ENCODE data around the gene RGS13.

The RGS13 gene, protein sequence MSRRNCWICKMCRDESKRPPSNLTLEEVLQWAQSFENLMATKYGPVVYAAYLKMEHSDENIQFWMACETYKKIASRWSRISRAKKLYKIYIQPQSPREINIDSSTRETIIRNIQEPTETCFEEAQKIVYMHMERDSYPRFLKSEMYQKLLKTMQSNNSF

DNA sequence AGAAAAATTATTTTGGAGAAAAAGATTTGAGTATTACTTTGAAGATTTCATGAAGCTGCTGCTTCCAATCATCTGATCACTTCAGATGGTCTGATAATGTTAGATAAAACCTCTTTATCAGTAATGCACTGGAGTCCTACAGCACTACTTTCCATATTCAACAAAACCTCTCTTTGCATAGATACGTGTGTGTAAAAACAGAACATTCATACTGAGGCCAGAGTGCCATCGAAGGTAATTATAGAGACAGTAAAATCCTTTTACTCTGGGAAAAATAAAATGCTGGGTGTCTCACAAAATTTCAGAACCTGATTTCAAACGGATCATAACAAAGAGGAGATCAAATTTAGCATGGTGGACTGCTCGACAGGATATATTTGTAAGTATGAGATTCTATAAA, at the start of gene RGS13:
TSS of gene RGS13 (plus strand) at position 209 of the 400 bp plus-strand sequence. CDS start 8,188 bp downstream, outside the sequence.
- no peak for DNase-seq

DNA sequence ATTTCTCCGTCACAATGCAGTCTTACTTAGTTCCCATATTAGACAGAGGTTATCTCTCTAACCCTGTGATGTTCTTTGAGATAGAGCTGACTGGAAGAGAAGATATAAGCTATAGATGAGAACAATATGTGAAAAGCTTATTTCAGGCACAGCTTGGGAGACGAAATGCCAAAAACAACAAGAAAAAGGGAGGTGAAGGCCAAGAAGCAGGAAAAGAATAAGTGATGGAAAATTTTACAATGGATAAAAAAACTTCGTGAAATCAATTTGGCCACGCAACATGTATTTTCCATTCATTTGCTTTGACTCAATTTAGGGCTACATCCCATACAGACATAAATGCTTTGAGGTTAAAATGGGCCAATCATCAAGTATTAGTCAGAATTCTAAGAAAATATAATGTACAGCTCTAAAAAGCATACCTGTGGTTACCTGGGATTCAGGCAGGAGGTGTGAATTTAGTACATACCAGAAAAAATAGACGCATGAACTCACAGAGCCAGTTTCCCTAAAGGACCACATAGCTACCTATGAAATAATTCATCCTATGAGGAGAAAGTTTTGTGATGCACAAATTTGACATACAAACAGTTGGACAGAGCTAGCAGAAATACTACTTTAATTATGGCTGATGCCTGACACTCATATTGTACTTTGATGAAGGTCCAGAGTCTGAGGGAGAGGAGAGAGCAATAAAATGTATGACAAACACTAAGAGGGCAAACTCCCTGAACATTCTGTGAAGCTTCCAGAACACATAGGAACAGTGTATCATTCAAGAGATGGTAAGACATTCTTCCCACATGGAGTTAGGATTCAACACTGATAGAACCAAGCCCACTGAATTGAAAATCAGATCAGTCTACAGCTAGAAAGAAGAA, 48.3 kb upstream of the RGS13 start:
- DNase-seq, result no peak

DNA sequence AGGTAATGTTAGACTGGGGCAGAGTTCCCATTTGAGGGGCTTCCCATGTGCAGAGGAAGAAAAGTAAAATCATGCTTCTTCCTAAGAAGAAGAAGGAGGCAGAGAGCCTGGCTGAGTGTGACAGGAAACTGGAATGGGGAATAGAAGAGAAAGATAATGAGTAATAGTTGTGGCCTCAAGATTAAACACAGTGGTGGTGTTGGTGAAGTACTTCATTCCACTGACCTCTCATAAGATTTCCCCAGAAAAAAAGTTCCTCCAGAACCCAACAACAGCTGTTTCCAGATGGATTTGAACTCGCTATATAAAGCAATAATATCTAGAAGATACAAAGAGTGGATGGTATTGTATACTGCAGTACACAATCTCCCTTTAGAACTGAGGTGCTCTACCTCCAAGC, 47.4 kb upstream of the RGS13 start:
- DNase-seq, result no peak

DNA sequence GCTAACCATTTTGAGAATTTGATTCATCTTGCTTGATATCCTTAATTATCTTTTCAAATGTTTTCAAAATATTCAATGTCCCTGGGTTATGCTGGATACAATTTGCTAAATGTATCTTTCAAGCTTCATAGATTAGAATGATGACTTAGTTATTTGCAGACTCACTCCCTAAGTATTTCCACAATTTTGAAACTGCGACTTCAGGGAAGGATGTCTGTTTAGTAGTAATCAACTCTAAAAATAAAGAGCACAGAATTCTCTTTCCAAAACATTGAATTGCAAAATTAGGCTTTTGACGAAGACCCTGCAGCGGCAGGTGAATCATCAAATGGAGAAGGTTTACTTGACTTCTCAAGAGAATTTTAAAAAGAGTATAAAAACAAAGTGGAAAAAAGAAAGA, 46.1 kb upstream of the RGS13 start:
- DNase-seq, result no peak

DNA sequence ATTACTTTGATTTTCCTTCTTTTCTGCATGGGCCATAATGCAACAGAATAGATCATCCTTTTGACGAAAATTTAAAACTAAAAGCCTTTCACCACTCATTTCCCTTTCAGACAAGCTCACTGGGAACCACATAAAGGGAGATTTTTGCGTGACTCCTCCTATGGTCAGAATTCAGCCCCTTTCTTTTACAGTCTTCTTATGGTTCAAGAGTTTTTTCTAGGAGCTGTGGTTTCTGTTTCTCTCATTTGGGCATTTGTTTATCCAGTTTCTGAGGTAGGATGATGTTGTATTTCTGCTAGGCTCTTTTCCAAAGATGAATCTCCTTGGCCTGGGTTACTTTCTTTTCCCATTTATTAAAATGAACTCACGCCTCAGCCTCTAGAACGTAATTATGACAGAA, 43.4 kb upstream of the RGS13 start:
- no peak for DNase-seq

DNA sequence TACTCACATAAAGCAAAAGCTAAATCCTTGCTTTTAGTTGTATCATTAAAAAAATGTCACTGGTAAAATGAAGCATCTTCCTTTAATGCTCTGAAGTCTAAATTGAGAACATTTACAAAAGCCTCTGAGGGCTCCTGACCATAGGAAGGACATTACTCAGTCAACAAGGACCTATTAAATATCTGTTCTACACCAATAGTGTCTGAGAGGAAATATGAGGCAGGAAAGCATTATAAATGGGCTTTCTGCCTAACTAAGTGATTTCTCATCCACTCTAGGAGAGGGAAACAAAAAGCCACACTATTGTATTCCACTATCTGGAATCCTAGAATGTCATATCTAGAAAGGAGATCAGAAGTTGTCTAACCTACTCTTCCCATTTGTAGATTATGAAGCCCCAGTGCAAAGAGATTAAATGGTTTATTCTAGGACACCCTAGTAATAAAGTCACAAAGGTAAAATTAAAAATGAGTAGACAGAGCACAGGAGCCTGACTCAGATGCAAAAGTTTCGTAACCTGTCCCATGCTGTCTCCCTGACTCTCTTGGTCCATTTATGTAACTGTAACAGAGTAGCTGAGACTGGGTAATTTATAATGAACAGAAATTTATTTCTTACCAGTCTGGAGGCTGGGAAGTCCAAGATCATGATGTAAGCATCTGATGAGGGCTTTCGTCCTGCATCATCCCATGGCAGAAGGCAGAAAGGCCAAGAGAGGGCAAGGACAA, 42.8 kb upstream of the RGS13 start:
- DNase-seq, result no peak

DNA sequence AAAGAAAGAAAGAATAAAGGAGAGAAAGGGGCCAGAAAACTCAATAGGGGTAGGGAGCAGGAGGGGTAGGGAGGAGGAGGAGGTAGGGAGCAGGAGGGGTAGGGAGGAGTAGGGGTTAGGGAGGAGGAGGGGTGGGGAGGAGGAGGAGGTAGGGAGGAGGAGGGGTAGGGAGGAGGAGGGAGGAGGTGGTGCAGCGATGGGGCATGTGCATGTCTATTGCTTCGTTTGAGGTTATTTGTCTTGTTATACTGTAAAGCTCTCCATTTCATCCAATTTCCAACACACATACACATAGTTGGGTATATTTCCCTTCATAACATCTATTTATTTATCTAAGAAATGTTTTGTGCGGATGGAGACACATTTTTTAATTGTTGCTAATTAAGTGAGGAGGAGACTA, 40.6 kb upstream of the RGS13 start:
- no peak for DNase-seq

DNA sequence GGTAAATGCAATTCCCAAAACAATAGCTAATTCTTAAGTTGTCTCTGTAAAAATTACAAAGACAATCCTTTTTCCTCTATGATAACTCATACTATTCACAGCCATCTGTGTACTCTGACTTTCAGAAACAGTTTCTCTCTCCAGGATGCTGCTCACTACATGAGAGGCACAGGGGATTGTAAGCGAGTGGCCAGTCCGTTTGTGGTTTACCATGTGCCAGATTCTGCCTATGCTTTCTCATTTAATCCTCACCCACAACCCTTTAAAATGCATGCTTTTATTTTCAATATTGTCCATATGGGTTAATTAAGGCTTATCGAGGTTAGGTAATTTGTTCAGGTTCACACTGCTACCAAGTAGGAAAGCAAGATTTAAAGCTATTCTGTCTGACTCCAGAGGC, 37.4 kb upstream of the RGS13 start:
- no peak for DNase-seq

DNA sequence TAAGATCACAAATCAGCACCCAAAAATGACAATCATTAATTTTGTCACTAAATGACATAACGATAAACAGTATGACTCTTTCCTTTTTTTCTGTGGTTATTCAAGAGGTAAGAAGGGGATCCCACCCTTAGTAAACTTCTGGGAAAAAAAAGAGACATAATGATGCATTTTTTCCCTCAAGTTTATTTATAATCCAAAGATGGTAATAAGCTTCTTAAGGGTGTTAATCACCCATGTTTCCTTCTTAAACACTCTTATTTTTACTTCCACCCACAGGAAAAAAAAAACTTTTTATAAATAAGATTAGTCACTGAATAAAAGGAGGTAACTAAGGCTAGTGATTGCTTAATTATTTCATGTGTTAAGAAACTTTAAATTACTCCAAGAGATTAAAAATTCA, 35.7 kb upstream of the RGS13 start:
- no peak for DNase-seq

DNA sequence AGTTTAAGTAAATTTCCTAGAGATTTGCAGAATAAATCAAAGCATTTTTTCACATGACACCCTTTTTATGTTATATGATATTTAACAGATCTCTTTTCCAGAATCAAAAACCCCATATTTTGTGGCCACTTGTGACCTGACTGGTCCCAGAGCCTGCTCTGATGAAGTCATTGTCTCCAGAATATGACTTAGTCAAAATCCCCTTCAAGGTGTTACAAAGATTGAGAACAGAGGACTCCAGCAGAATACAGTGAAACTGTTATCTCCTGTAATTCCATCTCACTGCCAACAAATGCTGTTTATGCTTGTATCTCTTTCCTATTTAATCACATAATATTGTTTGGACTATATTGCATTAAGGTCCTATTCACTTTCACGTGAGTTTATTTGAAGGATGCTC, 34.8 kb upstream of the RGS13 start:
- no peak for DNase-seq

DNA sequence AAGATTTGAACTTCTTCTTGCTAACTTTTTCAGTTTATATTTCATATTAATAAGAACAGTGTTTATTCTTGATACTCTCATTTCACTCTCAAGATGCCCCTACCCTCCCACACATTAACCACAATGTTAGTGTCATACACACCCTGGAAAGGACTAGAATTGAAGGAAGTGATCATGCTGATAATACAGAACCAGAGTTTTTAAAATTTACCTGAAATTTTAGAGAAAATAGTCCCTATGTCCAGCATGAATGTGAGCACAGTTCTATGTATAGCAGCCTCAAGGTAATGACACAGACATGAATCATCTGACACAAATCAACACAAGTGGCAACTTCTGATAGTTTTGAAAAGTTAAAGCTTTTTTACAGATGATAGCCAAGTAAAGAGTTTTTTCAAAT, 34.4 kb upstream of the RGS13 start:
- DNase-seq, result no peak

DNA sequence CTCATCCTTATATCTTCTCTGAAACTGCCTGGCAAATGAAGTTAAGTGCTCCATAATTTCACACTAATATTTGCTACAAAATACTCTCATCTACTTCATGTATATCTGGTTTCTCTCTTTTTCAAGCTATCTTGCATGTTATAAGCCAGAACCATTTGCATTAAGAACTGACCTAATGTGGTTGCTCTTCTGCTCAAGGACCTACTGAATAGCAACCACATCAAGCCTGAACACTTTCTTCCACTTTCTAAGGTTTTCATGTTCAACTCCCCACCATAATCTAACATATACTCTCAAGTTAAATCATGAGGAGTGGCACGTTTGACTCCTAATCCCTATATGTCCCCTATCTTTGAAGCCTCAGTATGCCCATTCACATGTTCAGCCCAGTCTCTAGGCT, 33.2 kb upstream of the RGS13 start:
- no peak for DNase-seq

DNA sequence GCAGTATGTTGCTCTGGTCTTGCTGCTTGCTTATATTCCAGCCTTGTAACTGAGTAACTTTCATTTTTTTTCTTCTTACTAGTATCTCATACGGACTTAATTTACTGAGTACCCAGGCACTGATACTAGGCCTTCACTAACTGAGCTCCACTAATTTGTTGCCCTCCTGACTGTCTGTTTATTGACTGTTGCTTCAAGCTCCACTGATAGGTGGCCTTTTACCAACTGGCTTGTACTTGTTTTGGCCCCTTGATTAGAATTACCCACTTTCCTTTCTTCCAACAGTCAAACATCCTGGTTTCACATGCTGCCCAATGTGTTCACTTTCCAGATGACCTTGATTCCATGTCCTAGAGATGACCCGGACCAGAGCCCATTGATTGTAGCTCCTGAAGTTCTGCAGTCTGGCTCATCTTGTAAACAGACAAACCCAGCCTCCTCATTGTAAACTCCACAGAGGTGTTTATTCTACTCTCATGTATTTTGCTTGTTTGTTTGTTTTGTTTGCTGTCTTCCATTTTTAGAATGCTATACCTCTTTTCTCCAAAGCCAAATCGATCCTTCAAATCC, 32.6 kb upstream of the RGS13 start:
- no peak for DNase-seq

DNA sequence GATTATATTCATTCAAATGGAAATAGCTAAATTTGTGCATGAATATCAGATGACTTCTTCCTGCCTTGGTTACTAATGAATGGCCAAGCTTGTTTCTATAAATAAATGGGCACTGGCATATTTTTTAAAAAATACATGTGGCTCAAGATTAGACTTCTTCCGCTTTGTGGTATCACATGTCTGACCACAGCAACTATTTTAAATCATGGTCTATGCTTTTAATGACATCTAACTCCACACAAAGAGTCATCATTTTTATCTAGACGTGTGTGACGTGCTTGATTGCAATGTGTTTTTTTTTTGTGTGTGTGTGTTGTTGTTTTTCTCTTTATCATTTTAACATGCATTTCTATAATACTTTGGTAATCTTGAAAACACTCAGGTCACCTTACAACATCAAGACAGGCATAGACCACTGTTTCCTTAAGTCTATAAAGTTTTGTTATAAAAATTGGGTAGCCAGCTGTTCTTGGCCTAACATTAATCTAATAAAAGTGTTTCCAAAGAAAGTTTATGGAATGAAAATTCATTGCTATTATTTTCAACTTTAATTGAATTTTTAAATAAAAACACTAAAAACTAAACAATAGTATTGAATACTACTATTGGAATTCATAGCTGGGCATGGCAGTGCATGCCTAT, 30.8 kb upstream of the RGS13 start:
- no peak for DNase-seq

DNA sequence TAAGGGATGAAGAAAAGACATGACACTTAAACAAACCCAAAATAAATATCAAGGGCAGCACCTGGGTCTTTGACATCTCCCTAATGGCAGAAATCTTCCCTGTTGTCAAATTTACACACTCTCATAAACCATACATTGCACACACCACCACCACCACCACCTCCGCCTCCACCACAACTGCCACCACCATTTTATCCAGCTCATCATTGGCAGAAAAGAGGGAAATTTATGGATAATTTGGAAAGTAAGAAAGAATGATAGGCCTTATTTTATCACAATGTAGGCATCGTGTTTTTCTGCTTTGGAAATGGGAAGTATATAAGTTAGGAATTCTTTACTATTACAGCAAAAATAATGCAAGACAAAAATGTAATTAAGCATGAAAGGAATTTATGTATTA, 27.3 kb upstream of the RGS13 start:
- DNase-seq, result no peak

DNA sequence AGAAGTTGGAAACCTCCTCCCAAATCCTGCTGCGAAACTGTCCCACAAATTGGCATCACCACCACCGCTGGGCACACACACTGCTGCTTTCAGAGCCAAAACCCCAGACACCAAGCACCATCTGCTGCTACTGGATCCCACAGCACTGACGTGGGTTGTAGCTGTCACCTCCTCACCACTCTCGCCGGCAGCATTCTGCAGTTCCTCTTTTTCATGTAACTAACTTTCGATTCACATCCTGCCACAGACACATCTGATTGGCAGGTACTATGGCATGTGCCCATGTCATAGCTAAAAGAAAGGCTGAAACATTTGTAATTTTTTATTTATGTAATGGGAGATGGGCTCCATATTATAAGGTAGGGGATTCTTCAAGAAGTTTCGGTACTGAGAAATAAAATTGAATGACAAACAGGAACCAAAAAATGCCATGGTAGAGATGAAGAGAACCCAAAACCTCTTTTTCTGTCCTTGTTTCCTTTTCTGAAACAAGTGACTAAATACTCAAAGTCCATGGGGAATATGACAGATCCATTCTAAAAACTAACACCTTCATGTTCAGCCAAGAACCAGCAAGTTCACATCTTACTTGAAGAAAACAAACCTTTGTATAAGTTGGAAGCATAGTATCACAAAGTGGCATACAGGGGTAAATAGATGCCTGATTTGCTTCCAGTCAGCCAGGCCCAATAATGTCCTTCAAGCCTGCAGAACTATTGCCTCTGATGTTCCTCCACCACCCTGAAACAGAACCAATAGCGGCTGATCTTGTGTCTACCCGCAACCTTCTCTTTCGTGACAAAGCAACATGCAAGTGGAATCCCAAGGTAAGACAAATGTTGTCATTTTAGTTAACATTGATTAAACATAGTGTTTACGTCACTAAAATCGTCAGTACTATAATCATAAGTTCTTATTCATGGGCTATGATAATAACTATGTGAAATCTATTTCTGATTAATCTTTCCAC, 26.6 kb upstream of the RGS13 start:
- no peak for DNase-seq

DNA sequence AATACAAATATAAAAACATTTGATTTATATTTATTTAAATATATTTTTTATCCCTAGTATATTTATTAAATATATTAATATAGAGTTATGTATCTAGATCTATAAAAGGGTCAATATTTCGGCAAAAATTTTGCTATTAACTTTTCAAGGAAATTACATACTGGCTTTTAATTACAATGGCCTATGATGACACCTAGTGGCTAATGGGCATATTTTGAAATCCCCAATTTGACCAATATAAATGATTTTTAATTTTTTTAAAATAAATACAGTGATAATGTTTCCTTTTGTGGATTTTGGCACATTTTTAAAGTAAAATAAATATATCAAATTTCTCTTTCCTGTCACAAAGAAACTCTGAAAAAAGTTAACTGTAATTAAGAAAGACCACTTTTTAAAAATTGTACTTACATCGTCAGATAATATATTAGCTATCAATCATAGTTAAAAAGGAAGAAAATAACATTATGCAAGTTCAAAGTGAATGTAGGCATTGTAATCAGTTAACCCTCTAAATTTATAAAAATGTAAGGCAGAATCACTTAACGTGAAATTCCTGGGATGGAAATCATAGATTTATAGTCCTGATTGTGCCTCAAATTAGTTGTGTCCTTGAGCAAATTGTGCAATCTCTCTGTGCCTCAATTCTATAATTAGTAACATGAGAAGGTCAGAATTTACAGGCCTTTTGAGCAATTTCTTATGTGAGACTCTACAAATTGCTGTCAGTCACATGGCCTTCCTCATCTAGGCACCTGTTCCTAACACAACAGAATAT, 25.6 kb upstream of the RGS13 start:
- no peak for DNase-seq

DNA sequence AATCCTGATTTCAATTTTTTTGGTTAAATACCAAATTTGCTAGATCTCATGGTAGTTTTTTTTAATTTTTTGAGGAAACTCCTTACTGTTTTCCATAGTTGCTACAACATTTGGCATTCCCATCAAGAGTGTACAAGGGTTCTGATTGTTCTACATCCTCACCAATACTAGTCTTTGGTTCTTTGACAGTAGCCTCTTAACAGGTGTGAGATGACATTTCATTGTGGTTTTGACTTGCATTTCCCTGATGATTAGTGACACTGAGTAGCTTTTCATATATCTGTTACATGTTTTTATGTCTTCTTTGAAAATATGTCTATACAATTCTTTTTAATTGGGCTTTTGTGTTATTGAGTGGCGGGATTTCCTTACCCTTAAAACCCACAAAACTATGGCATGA, 20.9 kb upstream of the RGS13 start:
- DNase-seq, result no peak

DNA sequence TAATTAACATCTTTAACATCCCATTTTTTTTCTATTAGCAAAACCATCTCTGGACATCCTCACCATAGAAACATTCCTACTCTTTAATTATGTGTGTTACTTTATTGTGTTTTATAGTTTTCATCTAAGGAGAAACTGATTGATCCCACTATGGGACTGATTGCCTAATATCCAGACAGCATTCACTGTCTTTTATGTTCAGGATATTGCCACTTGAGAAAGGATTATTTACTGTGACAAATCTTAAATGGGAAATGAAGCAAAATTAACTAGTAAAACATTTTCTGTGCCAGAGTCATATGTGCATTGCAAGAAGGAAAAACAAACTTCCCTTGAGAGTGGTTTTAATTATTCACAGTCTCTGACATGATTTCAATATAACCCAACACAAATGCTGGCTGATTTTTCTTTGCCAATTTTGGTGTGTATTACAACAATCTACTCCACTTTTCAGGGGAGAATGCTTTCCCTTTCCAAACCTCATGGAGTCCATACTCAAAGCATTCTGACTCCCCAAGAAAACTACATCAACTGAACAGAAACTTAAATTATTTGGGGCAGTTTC, 15.8 kb upstream of the RGS13 start:
- no peak for DNase-seq

DNA sequence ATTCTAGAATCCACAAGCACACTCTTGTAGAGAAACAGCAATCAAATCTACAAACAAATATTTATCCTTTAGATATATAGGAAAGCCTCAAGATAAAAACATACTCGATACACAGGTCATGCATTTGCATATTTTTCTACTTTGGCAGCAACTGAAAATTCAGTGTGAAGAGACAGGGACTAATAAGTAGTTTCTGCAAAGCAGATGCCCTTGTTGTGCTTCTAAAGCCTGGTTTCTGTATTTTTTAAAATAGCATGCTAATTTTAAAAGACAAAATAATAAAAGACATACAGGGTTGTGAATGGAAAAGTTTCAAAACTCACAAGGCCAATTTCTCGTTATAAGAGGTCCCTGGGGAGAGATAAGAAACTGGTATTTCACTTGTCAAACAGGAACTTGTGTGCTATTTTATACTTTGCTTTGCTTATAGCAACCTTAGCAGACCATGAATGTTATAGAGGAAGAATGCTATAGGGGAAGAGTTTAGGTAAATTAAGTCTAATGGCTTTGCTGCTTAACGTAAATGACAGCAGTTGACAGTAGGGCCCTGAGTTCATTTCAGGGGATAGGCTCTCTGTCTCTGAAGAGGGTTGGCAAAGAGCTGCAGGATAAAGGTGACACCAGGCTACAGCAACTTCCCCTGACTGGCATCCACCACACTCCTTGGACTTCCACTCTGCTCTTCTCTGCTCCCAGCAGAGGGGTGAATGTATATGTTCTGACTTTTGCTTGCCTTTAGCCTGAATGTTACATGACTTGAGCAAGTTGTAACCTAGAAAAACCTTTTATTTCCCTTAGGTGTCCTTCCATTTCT, 9.4 kb upstream of the RGS13 start:
- no peak for DNase-seq

Measured in islet precursor cell (in vitro differentiated cells).